ENCODE data around the gene TOR2A. TPM values are rescaled to one million over a fixed set of nuclear protein-coding genes. Genes with fewer than 3 reads are reported as not detected.
"Not testable (repeated sequence)": the region's sequence is repeated elsewhere in the genome, so short reads cannot be mapped to it uniquely, and the experiment has no call there.

Gene TOR2A
- 13.8 and 15.1 TPM in 2 replicates for total RNA-seq

DNA sequence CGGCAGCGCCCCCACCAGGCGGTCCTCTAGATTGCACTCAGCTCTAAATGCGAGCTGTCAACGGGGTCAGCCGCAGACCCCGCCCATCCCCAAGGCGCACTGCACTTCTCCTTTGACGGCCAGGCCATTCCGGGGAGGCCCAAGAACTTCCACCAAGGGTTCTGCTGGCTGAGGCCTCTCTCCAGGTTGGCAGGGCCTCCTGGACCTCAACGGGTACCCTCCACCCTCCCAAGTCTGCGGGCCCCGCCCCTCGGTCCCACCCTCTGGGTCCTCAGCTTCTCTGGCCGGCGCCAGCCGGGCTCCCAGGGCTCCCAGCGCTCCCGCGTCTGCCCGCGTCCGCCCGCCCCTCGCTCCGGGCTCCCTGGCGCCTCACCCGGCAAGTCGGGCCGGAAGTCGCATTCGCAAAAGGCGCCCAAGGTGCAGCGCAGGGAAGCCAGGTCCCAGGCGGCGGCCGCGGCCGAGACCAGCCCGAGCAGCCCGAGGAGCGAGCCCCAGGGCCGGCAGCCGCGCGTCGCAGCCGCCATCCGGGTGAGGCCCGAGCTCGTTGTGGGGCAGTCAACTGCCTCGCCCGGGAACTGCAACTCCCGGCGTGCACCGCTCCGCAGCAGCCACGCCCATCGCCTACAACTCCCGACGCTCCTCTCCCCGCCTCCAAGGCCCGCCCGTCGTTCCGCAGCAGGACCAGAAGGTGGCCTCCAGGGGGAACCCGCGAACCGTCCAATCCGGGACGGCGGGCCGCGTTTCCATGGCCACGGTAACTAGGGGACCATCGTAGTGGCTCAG is at the start of gene TOR2A:
TSS of gene TOR2A (minus strand) at position 548 of the 783 bp plus-strand sequence. CDS start at position 524, 24 bp downstream.
- no peaks in the 10 kb centered on the region for H3K9me3 Mint-ChIP-seq
- no peaks in the 10 kb centered on the region for H3K27me3 Mint-ChIP-seq
- peak within 1 kb of the TSS; percentile 91 for H3K27ac Mint-ChIP-seq
- POLR2A ChIA-PET = interaction anchor here (0.5 to 2.4 kb wide), 30 partner anchors 11 to 820 kb away, joined by 3 to 24 read pairs (median 6); partner anchors contain the start of genes CDK9, ENG, FPGS and LRSAM1
- DNase-seq (peak; percentile 96), ATAC-seq (ENCODE audit: low read depth) (peak; percentile 92)
- intact Hi-C loops (cut with micrococcal nuclease) = loop anchor here (1.0 to 2.0 kb wide), 12 partner anchors 20 to 795 kb away; partner anchors contain the start of genes FPGS, PTRH1 and ST6GALNAC4
- peak within 1 kb of the TSS; percentile 83 for H3K4me3 Mint-ChIP-seq
- H3K36me3 Mint-ChIP-seq (ENCODE audit: low read depth) = peaks cover 34% of the 10 kb centered on the region
- TF ChIP-seq, protein P1, sequence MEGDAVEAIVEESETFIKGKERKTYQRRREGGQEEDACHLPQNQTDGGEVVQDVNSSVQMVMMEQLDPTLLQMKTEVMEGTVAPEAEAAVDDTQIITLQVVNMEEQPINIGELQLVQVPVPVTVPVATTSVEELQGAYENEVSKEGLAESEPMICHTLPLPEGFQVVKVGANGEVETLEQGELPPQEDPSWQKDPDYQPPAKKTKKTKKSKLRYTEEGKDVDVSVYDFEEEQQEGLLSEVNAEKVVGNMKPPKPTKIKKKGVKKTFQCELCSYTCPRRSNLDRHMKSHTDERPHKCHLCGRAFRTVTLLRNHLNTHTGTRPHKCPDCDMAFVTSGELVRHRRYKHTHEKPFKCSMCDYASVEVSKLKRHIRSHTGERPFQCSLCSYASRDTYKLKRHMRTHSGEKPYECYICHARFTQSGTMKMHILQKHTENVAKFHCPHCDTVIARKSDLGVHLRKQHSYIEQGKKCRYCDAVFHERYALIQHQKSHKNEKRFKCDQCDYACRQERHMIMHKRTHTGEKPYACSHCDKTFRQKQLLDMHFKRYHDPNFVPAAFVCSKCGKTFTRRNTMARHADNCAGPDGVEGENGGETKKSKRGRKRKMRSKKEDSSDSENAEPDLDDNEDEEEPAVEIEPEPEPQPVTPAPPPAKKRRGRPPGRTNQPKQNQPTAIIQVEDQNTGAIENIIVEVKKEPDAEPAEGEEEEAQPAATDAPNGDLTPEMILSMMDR (IDR thresholded peaks at IDR 0.05) = peak; percentile 15
- CTCF ChIA-PET = interaction anchor here (0.6 to 2.4 kb wide), 40 partner anchors 9 to 794 kb away, joined by 3 to 45 read pairs (median 5); partner anchors contain the start of genes CDK9, CFAP157, ENG and LRSAM1
- H3K4me1 Mint-ChIP-seq = peaks cover 13% of the 10 kb centered on the region

DNA sequence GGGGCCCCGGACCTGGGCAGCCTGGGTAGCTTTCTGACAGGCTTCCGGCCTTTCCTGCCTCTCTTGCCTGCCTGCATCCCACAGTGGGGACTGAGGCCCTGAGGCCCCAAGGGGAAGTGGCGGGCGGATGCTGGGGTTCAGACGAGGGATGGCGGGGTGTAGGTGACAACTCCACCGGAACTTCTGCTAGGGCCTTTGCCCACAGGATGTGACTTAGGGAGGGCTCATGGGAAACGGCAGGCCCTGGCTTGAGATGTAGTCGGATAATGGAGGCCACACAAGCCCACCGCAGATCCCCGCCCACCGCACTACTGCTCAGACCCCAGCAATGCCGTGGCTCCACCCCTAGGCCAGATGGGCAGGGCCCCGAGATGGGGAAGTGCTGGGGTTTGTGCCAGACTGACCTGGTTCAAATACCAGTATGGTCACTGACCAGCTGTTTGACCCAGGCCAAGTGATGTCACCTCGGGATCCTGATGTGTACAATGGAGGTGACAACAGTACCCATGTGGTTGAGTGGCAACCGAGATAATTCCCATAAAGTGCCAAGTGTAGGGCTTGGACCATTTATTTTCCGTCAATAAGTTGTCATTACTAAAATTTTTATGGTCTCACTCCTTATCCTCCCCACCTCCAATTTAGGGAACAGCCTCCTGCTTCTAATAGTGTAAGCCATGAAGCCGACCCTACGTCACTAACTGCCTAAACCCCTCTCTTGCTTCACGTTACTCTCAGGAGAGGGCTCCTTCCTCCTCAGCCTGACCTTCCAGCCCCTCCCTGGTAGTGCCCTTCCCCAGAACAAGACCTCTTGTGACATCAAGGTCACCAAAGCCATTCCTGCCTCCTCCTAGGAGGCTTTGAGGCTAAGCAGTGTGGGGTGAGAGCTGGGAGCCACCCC is 48.3 kb upstream of the TOR2A start:
- peaks cover 20% of the 10 kb centered on the region for H3K36me3 Mint-ChIP-seq (ENCODE audit: low read depth)
- ATAC-seq (ENCODE audit: low read depth) (peak; percentile 7), DNase-seq (peak; percentile 58)

DNA sequence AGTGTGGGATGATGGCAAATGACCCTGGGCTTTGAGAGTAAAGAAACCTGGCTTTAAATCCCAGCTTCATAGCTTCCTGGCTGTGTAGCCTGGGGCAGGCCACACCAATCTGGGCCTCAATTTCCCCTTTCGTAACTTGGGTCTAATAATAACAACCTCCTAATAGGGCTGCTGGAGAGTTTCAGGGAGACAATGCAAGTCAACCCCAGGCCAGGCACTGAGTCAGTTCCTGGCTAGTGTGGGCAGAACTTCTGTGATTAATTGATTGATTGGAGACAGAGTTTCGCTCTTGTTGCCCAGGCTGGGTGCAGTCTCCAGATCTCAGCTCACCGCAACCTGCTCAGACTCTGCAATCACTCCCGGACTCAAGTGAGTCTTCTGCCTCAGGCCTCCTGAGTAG is 46.7 kb upstream of the TOR2A start:
- CTCF ChIA-PET = interaction anchor here (4.3 kb wide), 1 partner anchor 11 kb away, joined by 32 read pairs; no protein-coding TSS in a partner anchor
- peaks cover 63% of the 10 kb centered on the region for H3K4me1 Mint-ChIP-seq
- POLR2A ChIA-PET = interaction anchor here (4.7 kb wide), 1 partner anchor 10 kb away, joined by 96 read pairs; no protein-coding TSS in a partner anchor
- H3K27ac Mint-ChIP-seq = peak overlapping the region; percentile 97
- peaks cover 13% of the 10 kb centered on the region for H3K36me3 Mint-ChIP-seq (ENCODE audit: low read depth)
- no peaks in the 10 kb centered on the region for H3K9me3 Mint-ChIP-seq
- no peak for DNase-seq
- H3K4me3 Mint-ChIP-seq = no peak overlapping the region
- TF ChIP-seq, protein P1 (IDR thresholded peaks at IDR 0.05) = no peak
- ATAC-seq (ENCODE audit: low read depth) = no peak
- no peaks in the 10 kb centered on the region for H3K27me3 Mint-ChIP-seq
- intact Hi-C loops (cut with micrococcal nuclease) = no loop called here

More for the DNA sequence above, 48.3 kb upstream of the TOR2A start:
- CTCF ChIA-PET = interaction anchor here (0.8 to 6.2 kb wide), 8 partner anchors 13 to 138 kb away, joined by 3 to 39 read pairs (median 6); partner anchors contain the start of gene TOR2A
- H3K9me3 Mint-ChIP-seq = no peaks in the 10 kb centered on the region
- H3K27ac Mint-ChIP-seq = peak overlapping the region; percentile 97
- TF ChIP-seq, protein P1 (IDR thresholded peaks at IDR 0.05) = no peak
- H3K4me3 Mint-ChIP-seq = peak overlapping the region; percentile 81
- intact Hi-C loops (cut with micrococcal nuclease) = loop anchor here (2.0 kb wide), 1 partner anchor 193 kb away; no protein-coding TSS in a partner anchor
- H3K27me3 Mint-ChIP-seq = no peaks in the 10 kb centered on the region
- POLR2A ChIA-PET = interaction anchor here (0.6 to 5.8 kb wide), 10 partner anchors 9 to 408 kb away, joined by 3 to 96 read pairs (median 4); partner anchors contain the start of genes ST6GALNAC4 and TOR2A
- peaks cover 73% of the 10 kb centered on the region for H3K4me1 Mint-ChIP-seq

DNA sequence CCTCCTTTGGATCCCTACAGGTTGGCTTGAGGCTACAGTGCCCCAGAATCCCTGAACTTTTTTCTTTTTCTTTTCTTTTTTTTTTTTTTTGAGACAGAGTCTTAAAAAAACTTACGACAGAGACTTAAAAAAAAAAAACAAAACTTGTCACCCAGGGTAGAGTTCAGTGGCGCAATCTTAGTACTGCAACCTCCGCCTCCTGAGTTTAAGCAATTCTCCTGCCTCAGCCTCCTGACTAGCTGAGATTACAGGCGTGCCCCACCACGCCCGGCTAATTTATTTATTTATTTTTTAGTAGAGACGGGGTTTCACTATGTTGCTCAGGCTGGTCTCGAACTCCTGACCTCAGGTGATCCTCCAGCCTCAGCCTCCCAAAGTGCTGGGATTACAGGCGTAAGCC is 45.8 kb upstream of the TOR2A start:
- DNase-seq; ATAC-seq (ENCODE audit: low read depth); H3K27me3 Mint-ChIP-seq; H3K9me3 Mint-ChIP-seq; H3K4me3 Mint-ChIP-seq; intact Hi-C loops (cut with micrococcal nuclease): not testable (repeated sequence)
- CTCF ChIA-PET = interaction anchor here (2.7 kb wide), 1 partner anchor 46 kb away, joined by 11 read pairs; the partner anchor contains the start of gene TOR2A
- H3K27ac Mint-ChIP-seq = peak overlapping the region; percentile 98
- H3K4me1 Mint-ChIP-seq = peaks cover 67% of the 10 kb centered on the region
- H3K36me3 Mint-ChIP-seq (ENCODE audit: low read depth) = peaks cover 13% of the 10 kb centered on the region
- POLR2A ChIA-PET = interaction anchor here (3.0 to 3.7 kb wide), 2 partner anchors 10 to 136 kb away, joined by 47 to 65 read pairs; partner anchors contain the start of gene ST6GALNAC4

All from activated B cell treated with CpG ODN at 0.5 μM for 24 hours (primary cell).